Measurements from ENCODE around the gene SELL. TPM values are rescaled to one million over a fixed set of nuclear protein-coding genes. Genes with fewer than 3 reads are reported as not detected.

Gene SELL
- total RNA-seq, 3 donors from 2014 or later, result 1.9 to 2.3 (median 2.0) TPM

GRCh38 chr1:169647512-169647911 is 63.9 kb downstream of the SELL start:
- H3K9me3 ChIP-seq, result no peaks in the 10 kb centered on the region
- no peak overlapping the region for H3K4me3 ChIP-seq
- TF ChIP-seq CTCF (IDR thresholded peaks at IDR 0.05), result no peak
- TF ChIP-seq POLR2A (IDR thresholded peaks at IDR 0.05), result no peak
- TF ChIP-seq POLR2AphosphoS5 (IDR thresholded peaks at IDR 0.05), result no peak
- no peak overlapping the region for H3K27ac ChIP-seq
- no peaks in the 10 kb centered on the region for H3K36me3 ChIP-seq
- no peak for DNase-seq (ENCODE audit: low spot score in 2 of 2)
- intact Hi-C loops (cut with DNase I; ENCODE audit: low total_unique reads), result no loop called here
- H3K27me3 ChIP-seq, result no peaks in the 10 kb centered on the region
- no peaks in the 10 kb centered on the region for H3K4me1 ChIP-seq

- TF ChIP-seq POLR2AphosphoS5 (IDR thresholded peaks at IDR 0.05) (no peak), CTCF (IDR thresholded peaks at IDR 0.05) (no peak), POLR2A (IDR thresholded peaks at IDR 0.05) (no peak)
- H3K4me1 ChIP-seq, result no peaks in the 10 kb centered on the region
- no peak overlapping the region for H3K4me3 ChIP-seq
Measured at GRCh38 chr1:169644297-169644696, 67.1 kb downstream of the SELL start.

More at GRCh38 chr1:169644297-169644696, 67.1 kb downstream of the SELL start:
- intact Hi-C loops (cut with DNase I; ENCODE audit: low total_unique reads), result no loop called here
- Histone ChIP-seq H3K9me3 (no peaks in the 10 kb centered on the region), H3K27ac (no peak overlapping the region), H3K27me3 (no peaks in the 10 kb centered on the region), H3K36me3 (no peaks in the 10 kb centered on the region)
- DNase-seq (ENCODE audit: low spot score in 2 of 2), result no peak

Other genes starting within 250 kb of the SELL start
- gene SLC19A2, start 225.7 kb downstream of the SELL start, total RNA-seq, result 10 to 100 TPM; 34.7 to 71.8 (median 64.2) TPM
- 1 to 10 TPM in 2 of 3 donors, under 1 TPM in 1; 0.44 to 7.4 (median 1.3) TPM for gene F5, start 125.1 kb downstream of the SELL start, total RNA-seq
- 10 to 100 TPM in 2 of 3 donors, 1 to 10 TPM in 1; 5.4 to 13.1 (median 10.1) TPM for gene SELP, start 81.5 kb downstream of the SELL start, total RNA-seq
- 1 to 10 TPM in 2 of 3 donors, under 1 TPM in 1; 0.66 to 5.0 (median 1.4) TPM for gene SELE, start 22.5 kb upstream of the SELL start, total RNA-seq
- gene METTL18, start 83.3 kb upstream of the SELL start, total RNA-seq, result 1 to 10 TPM; 4.3 to 6.9 (median 6.1) TPM
- 10 to 100 TPM in 2 of 3 donors, 1 to 10 TPM in 1; 9.1 to 33.7 (median 17.4) TPM for gene SCYL3, start 182.3 kb upstream of the SELL start, total RNA-seq

Measured in breast epithelium (tissue), 4 donors.